SK-N-SH (cell line): ENCODE results near the gene RPAP2. TPM values are rescaled to one million over a fixed set of nuclear protein-coding genes. Genes with fewer than 3 reads are reported as not detected.

Experiments used
- CTCF ChIA-PET: fragments of 300-600, 350-600 bp; formaldehyde crosslinking; extraction: SDS; loops from one replicate; lab custom pipeline; 2021; lab: Yijun Ruan, JAX
- POLR2A ChIA-PET: fragments of 350-600 bp; sonication (Branson Sonifier 250); formaldehyde crosslinking; extraction: SDS; loops from one replicate; lab custom pipeline; 2020; ENCODE audit warnings: antibody characterized with exemption, inconsistent platforms; lab: Yijun Ruan, JAX
- DNase-seq: peaks from one replicate; pipeline ENCODE4 v3.0.0; 2012
- H2AFZ ChIP-seq: fragments of 200-600 bp; sonication (generic); 2 replicates; pipeline ENCODE4 v1.8.1; 2016; ENCODE audit warnings: antibody characterized with exemption, mild to moderate bottlenecking, low read depth
- H3F3A ChIP-seq: fragments of 200-600 bp; sonication (generic); replicated peaks from 2 replicates; pipeline ENCODE3; 2016; ENCODE audit warnings: antibody characterized with exemption, mild to moderate bottlenecking; ENCODE audit not compliant: insufficient read depth
- H3K27ac ChIP-seq, 2 experiments: fragments of 200-500 bp in 1 of 2; fragments of 200-600 bp in 1 of 2; sonication (Bioruptor generic) in 1 of 2; sonication (generic), shearing (Covaris generic) in 1 of 2; 2 replicates each; pipeline versions ENCODE4 v1.5.1 to v1.6.1; 2014 to 2016; ENCODE audit warnings: low read depth in 2 of 2, inconsistent platforms in 1 of 2, low read length in 1 of 2, mild to moderate bottlenecking in 1 of 2, mixed read lengths in 1 of 2
- H3K27me3 ChIP-seq: fragments of 200-600 bp; sonication (generic), shearing (Covaris generic); 2 replicates; pipeline ENCODE4 v1.6.1; 2016; ENCODE audit warnings: mixed run types; ENCODE audit not compliant: insufficient read depth
- H3K36me3 ChIP-seq, 2 experiments: fragments of 200-500 bp in 1 of 2; fragments of 200-600 bp in 1 of 2; sonication (Bioruptor generic) in 1 of 2; sonication (generic) in 1 of 2; replicated peaks in 1 of 2; 2 replicates each; pipeline versions ENCODE3 to v1.5.1; 2014 to 2016; ENCODE audit warnings: low read length in 1 of 2, mild to moderate bottlenecking in 1 of 2; ENCODE audit not compliant: insufficient read depth in 2 of 2, control insufficient read depth in 1 of 2
- H3K4me1 ChIP-seq, 2 experiments: fragments of 200-500 bp in 1 of 2; fragments of 200-600 bp in 1 of 2; sonication (Bioruptor generic) in 1 of 2; sonication (generic), shearing (Covaris generic) in 1 of 2; 2 replicates each; pipeline versions ENCODE4 v1.5.1 to v1.6.1; 2014 to 2016; ENCODE audit warnings: low read depth in 1 of 2, low read length in 1 of 2, mixed run types in 1 of 2; ENCODE audit not compliant: insufficient read depth in 2 of 2, control insufficient read depth in 1 of 2
- H3K4me2 ChIP-seq: fragments of 200-600 bp; sonication (generic), shearing (Covaris generic); 2 replicates; pipeline ENCODE4 v1.6.1; 2017; ENCODE audit warnings: mixed run types
- H3K4me3 ChIP-seq, 2 experiments: fragments of 200-500 bp in 1 of 2; fragments of 200-600 bp in 1 of 2; sonication (Bioruptor generic) in 1 of 2; sonication (generic), shearing (Covaris generic) in 1 of 2; 2 replicates each; pipeline versions ENCODE4 v1.5.1 to v1.8.1; 2014 to 2016; ENCODE audit warnings: low read depth in 2 of 2, inconsistent platforms in 1 of 2, low read length in 1 of 2, mild to moderate bottlenecking in 1 of 2, mixed read lengths in 1 of 2, moderate library complexity in 1 of 2
- H3K79me2 ChIP-seq: fragments of 200-600 bp; sonication (generic); 2 replicates; pipeline ENCODE4 v1.8.1; 2017; ENCODE audit warnings: mild to moderate bottlenecking; ENCODE audit not compliant: insufficient read depth
- H3K9ac ChIP-seq: fragments of 200-600 bp; sonication (generic); 2 replicates; pipeline ENCODE4 v1.6.1; 2017; ENCODE audit warnings: mixed run types
- H3K9me2 ChIP-seq: fragments of 200-600 bp; sonication (generic); 2 replicates; pipeline ENCODE4 v1.6.1; 2017; ENCODE audit warnings: mixed run types
- H3K9me3 ChIP-seq: fragments of 200-600 bp; sonication (generic); 2 replicates; pipeline ENCODE4 v1.6.1; 2017; ENCODE audit warnings: mixed run types, mild to moderate bottlenecking, moderate library complexity
- H4K20me1 ChIP-seq: fragments of 200-600 bp; sonication (generic); 2 replicates; pipeline ENCODE4 v1.6.1; 2017; ENCODE audit warnings: mild to moderate bottlenecking, mixed run types; ENCODE audit not compliant: insufficient read depth
- CHD2 ChIP-seq: fragments of 150-350 bp; IDR thresholded peaks from 2 replicates; pipeline ENCODE4 v1.6.1; 2018; ENCODE audit warnings: low read length; ENCODE audit not compliant: partially characterized antibody
- EP300 ChIP-seq, 2 experiments: IDR thresholded peaks; 2 replicates each; pipeline versions ENCODE4 v1.4.0 to v1.6.1; 2012; ENCODE audit warnings: borderline replicate concordance in 1 of 2, low read depth in 1 of 2, low read length in 1 of 2
- FOXM1 ChIP-seq: IDR thresholded peaks from 2 replicates; pipeline ENCODE4 v1.4.0; 2012; ENCODE audit warnings: low read depth, mild to moderate bottlenecking
- GABPA ChIP-seq: IDR thresholded peaks from 2 replicates; pipeline ENCODE4 v1.4.0; 2012; ENCODE audit warnings: low read depth, mild to moderate bottlenecking
- GATA2 ChIP-seq: sonication (generic); formaldehyde crosslinking; IDR thresholded peaks from 2 replicates; pipeline ENCODE4 v1.5.0; 2020; ENCODE audit warnings: mild to moderate bottlenecking, missing genetic modification reagents
- MEF2A ChIP-seq: IDR thresholded peaks from 2 replicates; pipeline ENCODE4 v1.4.0; 2012; ENCODE audit warnings: low read depth, borderline replicate concordance
- NFIC ChIP-seq: IDR thresholded peaks from 2 replicates; pipeline ENCODE4 v1.4.0; 2012; ENCODE audit warnings: borderline replicate concordance
- POLR2AphosphoS5 ChIP-seq: IDR thresholded peaks from 2 replicates; pipeline ENCODE4 v1.6.1; 2012; ENCODE audit warnings: low read depth, low read length
- RAD21 ChIP-seq: IDR thresholded peaks from 2 replicates; pipeline ENCODE4 v1.6.1; 2012; ENCODE audit warnings: mild to moderate bottlenecking, low read length
- RCOR1 ChIP-seq: fragments of 150-350 bp; IDR thresholded peaks from 2 replicates; pipeline ENCODE4 v1.6.1; 2017; ENCODE audit warnings: antibody characterized with exemption, low read length
- SMC3 ChIP-seq: IDR thresholded peaks from 2 replicates; pipeline ENCODE4 v1.6.1; 2012; ENCODE audit warnings: low read depth, low read length, improper control_type of control experiment
- TAF1 ChIP-seq: IDR thresholded peaks from 2 replicates; pipeline ENCODE4 v1.6.1; 2012; ENCODE audit warnings: low read depth, mild to moderate bottlenecking, low read length, moderate library complexity, borderline replicate concordance
- WGBS: methylation state at CpG from one replicate; pipeline ENCODE4 v1.1.6; 2017; ENCODE audit warnings: low lambda C conversion rate; 5-methylcytosine and 5-hydroxymethylcytosine counted together
- polyA plus RNA-seq, 3 experiments: library from polyadenylated mRNA; depleted of rRNA; stranded (reverse); fragments of >200 nt; gene quantifications; 2 replicates each; pipeline ENCODE4 v1.2.3, GENCODE V29; 2012
- TF ChIP-seq, protein P1 (sequence below): fragments of 200-600 bp; sonication (generic); IDR thresholded peaks from 2 replicates; pipeline ENCODE4 v1.6.1; 2017; ENCODE audit warnings: antibody characterized with exemption, mild to moderate bottlenecking, moderate library complexity
- TF ChIP-seq, protein P2 (sequence below): fragments of 150-350 bp; IDR thresholded peaks from 2 replicates; pipeline ENCODE4 v1.6.1; 2017; ENCODE audit warnings: antibody characterized with exemption, low read length, low read depth, borderline replicate concordance
- TF ChIP-seq, protein P3 (sequence below): IDR thresholded peaks from 2 replicates; pipeline ENCODE4 v1.6.1; 2012; ENCODE audit warnings: mild to moderate bottlenecking, low read depth, low read length, moderate library complexity
- TF ChIP-seq, protein P4 (sequence below): IDR thresholded peaks from 2 replicates; pipeline ENCODE4 v1.4.0; 2012; ENCODE audit warnings: low read depth
- TF ChIP-seq, protein P5 (sequence below): IDR thresholded peaks from 2 replicates; pipeline ENCODE4; 2012
- TF ChIP-seq, protein P6 (sequence below): IDR thresholded peaks from 2 replicates; pipeline ENCODE4 v1.4.0; 2012; ENCODE audit warnings: low read depth, borderline replicate concordance

Gene RPAP2
- polyA plus RNA-seq, 1 of the 3 experiments (the other 2 are of a cell fraction) = 3.4 TPM

DNA sequence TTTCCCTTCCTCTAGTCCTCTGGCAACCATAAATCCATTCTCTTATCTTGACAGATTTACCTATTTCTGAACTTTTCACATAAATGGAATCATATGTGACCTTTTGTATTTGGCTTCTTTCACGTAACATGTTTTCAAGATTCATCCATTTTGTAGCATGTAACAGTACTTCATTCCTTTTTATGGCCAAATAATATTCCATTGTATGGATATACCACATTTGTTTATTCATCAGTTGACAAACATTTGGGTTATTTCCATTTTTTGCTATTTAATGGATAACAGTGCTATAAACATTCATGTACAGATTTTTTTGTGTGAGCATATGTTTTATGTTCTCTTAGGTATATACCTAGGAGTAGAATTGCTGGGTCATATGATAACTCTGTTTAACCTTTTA, 54.0 kb downstream of the RPAP2 start:
- Histone ChIP-seq H3K4me3 (no peak overlapping the region), H3K36me3 (peaks cover 42 to 62% of the 10 kb centered on the region in 2 experiments), H2AFZ (no peak overlapping the region), H3K4me1 (no peaks in the 10 kb centered on the region), H3K9ac (no peak overlapping the region), H3K27me3 (no peaks in the 10 kb centered on the region), H3K4me2 (no peak overlapping the region), H3K9me3 (peaks cover 5% of the 10 kb centered on the region; the same call in 1 of the 2 replicates), H3F3A (no peaks in the 10 kb centered on the region), H3K27ac (no peak overlapping the region), H3K79me2 (no peaks in the 10 kb centered on the region), H3K9me2 (no peaks in the 10 kb centered on the region), H4K20me1 (no peaks in the 10 kb centered on the region)
- 91% methylated on average over 1 of the region's 1 CpG for WGBS
- no peak for TF ChIP-seq TAF1
- TF ChIP-seq EP300 (IDR thresholded peaks at IDR 0.05; ENCODE audit: borderline replicate concordance in 1 of 2, low read depth in 1 of 2, low read length in 1 of 2) = no peak
- no peak for TF ChIP-seq FOXM1
- TF ChIP-seq MEF2A = no peak
- TF ChIP-seq, protein P1, sequence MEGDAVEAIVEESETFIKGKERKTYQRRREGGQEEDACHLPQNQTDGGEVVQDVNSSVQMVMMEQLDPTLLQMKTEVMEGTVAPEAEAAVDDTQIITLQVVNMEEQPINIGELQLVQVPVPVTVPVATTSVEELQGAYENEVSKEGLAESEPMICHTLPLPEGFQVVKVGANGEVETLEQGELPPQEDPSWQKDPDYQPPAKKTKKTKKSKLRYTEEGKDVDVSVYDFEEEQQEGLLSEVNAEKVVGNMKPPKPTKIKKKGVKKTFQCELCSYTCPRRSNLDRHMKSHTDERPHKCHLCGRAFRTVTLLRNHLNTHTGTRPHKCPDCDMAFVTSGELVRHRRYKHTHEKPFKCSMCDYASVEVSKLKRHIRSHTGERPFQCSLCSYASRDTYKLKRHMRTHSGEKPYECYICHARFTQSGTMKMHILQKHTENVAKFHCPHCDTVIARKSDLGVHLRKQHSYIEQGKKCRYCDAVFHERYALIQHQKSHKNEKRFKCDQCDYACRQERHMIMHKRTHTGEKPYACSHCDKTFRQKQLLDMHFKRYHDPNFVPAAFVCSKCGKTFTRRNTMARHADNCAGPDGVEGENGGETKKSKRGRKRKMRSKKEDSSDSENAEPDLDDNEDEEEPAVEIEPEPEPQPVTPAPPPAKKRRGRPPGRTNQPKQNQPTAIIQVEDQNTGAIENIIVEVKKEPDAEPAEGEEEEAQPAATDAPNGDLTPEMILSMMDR = no peak
- TF ChIP-seq, protein P2, sequence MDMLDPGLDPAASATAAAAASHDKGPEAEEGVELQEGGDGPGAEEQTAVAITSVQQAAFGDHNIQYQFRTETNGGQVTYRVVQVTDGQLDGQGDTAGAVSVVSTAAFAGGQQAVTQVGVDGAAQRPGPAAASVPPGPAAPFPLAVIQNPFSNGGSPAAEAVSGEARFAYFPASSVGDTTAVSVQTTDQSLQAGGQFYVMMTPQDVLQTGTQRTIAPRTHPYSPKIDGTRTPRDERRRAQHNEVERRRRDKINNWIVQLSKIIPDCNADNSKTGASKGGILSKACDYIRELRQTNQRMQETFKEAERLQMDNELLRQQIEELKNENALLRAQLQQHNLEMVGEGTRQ = no peak
- TF ChIP-seq, protein P3, sequence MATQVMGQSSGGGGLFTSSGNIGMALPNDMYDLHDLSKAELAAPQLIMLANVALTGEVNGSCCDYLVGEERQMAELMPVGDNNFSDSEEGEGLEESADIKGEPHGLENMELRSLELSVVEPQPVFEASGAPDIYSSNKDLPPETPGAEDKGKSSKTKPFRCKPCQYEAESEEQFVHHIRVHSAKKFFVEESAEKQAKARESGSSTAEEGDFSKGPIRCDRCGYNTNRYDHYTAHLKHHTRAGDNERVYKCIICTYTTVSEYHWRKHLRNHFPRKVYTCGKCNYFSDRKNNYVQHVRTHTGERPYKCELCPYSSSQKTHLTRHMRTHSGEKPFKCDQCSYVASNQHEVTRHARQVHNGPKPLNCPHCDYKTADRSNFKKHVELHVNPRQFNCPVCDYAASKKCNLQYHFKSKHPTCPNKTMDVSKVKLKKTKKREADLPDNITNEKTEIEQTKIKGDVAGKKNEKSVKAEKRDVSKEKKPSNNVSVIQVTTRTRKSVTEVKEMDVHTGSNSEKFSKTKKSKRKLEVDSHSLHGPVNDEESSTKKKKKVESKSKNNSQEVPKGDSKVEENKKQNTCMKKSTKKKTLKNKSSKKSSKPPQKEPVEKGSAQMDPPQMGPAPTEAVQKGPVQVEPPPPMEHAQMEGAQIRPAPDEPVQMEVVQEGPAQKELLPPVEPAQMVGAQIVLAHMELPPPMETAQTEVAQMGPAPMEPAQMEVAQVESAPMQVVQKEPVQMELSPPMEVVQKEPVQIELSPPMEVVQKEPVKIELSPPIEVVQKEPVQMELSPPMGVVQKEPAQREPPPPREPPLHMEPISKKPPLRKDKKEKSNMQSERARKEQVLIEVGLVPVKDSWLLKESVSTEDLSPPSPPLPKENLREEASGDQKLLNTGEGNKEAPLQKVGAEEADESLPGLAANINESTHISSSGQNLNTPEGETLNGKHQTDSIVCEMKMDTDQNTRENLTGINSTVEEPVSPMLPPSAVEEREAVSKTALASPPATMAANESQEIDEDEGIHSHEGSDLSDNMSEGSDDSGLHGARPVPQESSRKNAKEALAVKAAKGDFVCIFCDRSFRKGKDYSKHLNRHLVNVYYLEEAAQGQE = no peak
- TF ChIP-seq SMC3 = no peak
- TF ChIP-seq, protein P4, sequence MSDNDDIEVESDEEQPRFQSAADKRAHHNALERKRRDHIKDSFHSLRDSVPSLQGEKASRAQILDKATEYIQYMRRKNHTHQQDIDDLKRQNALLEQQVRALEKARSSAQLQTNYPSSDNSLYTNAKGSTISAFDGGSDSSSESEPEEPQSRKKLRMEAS = no peak
- CTCF ChIA-PET = no interaction called here
- POLR2A ChIA-PET = no interaction called here
- no peak for DNase-seq

DNA sequence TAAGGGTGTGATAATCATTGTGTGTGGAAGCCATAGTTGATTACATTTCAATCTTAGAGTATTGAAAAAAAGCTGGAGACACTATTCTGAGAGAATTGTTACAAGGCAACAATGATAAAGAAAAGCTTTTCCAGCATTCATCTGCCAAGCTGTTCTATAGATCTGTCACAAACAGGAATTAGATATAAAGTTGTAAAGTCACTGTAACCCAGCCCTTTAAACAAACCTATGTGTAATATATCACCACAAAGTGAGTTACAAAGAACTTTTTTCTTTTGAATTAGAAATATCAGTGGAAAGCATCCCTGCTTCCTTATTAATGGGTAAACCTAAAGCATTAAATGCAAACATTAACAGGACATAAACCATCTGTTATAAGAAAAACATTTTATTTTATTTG, 55.4 kb downstream of the RPAP2 start:
- no peak for DNase-seq
- Histone ChIP-seq H3K9me3 (peaks cover 5% of the 10 kb centered on the region; the same call in 1 of the 2 replicates), H3K27ac (no peak overlapping the region), H3K36me3 (peaks cover 32 to 59% of the 10 kb centered on the region in 2 experiments), H3K79me2 (no peaks in the 10 kb centered on the region), H3K4me3 (no peak overlapping the region), H3K27me3 (no peaks in the 10 kb centered on the region), H4K20me1 (no peaks in the 10 kb centered on the region), H3F3A (no peaks in the 10 kb centered on the region), H3K4me1 (no peaks in the 10 kb centered on the region), H3K4me2 (no peak overlapping the region), H2AFZ (no peak overlapping the region), H3K9ac (no peak overlapping the region), H3K9me2 (no peaks in the 10 kb centered on the region)
- POLR2A ChIA-PET = no interaction called here
- CTCF ChIA-PET = no interaction called here
- TF ChIP-seq POLR2AphosphoS5 = no peak
- TF ChIP-seq, protein P5, sequence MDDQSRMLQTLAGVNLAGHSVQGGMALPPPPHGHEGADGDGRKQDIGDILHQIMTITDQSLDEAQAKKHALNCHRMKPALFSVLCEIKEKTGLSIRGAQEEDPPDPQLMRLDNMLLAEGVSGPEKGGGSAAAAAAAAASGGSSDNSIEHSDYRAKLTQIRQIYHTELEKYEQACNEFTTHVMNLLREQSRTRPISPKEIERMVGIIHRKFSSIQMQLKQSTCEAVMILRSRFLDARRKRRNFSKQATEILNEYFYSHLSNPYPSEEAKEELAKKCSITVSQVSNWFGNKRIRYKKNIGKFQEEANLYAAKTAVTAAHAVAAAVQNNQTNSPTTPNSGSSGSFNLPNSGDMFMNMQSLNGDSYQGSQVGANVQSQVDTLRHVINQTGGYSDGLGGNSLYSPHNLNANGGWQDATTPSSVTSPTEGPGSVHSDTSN = no peak
- TF ChIP-seq NFIC = no peak
- no peak for TF ChIP-seq FOXM1
- TF ChIP-seq RAD21 = no peak
- TF ChIP-seq GATA2 (CRISPR knock-in tag) = no peak
- no peak for TF ChIP-seq CHD2
- TF ChIP-seq GABPA = no peak
- TF ChIP-seq, protein P6, sequence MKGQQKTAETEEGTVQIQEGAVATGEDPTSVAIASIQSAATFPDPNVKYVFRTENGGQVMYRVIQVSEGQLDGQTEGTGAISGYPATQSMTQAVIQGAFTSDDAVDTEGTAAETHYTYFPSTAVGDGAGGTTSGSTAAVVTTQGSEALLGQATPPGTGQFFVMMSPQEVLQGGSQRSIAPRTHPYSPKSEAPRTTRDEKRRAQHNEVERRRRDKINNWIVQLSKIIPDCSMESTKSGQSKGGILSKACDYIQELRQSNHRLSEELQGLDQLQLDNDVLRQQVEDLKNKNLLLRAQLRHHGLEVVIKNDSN = no peak
- TF ChIP-seq RCOR1 = no peak
